GM06990 (cell line): ENCODE results near the gene A1BG.

ENCODE experiments used
- DNase-seq: peaks from one replicate; pipeline ENCODE4 v3.0.0-alpha.2; 2011; ENCODE audit not compliant: insufficient read length; ENCODE audit errors: extremely low read depth
- H3K27me3 ChIP-seq: replicated peaks from 2 replicates; pipeline ENCODE4 v1.6.0; 2011; ENCODE audit warnings: low read length; ENCODE audit not compliant: control insufficient read depth, insufficient read depth
- H3K36me3 ChIP-seq: 2 replicates; pipeline ENCODE4 v1.5.1; 2011; ENCODE audit warnings: low read length; ENCODE audit not compliant: control insufficient read depth, insufficient read depth
- H3K4me3 ChIP-seq: replicated peaks from 2 replicates; pipeline ENCODE4 v1.5.1; 2011; ENCODE audit warnings: low read depth, mild to moderate bottlenecking, control low read depth, low read length
- CTCF ChIP-seq: IDR thresholded peaks from 2 replicates; pipeline ENCODE4 v1.5.1; 2011; ENCODE audit warnings: low read length, control low read depth, mild to moderate bottlenecking, inconsistent platforms; ENCODE audit not compliant: insufficient read depth, poor library complexity, severe bottlenecking

Gene A1BG

DNA sequence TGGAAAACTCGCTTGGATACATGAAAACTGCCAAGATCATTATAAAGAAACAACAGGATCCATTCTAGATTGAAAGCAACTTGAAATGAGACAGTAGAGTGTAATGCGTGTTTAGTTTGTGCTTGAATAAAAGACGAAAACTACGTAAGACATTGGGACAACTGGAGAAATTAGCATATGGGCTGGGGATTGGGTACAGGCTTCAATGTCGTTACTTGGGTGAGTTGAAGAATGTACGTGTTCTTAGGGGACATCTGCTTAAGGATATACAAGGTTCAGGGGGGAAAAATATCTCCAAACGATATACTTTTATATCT lies 48.6 kb downstream of the A1BG start:
- TF ChIP-seq CTCF: no peak
- no peaks in the 10 kb centered on the region for H3K27me3 ChIP-seq
- DNase-seq: no peak
- H3K4me3 ChIP-seq: peak overlapping the region; percentile 41
- H3K36me3 ChIP-seq: peaks cover 14% of the 10 kb centered on the region

- no peaks in the 10 kb centered on the region for H3K27me3 ChIP-seq
- no peak for DNase-seq
- TF ChIP-seq CTCF: no peak
- H3K36me3 ChIP-seq: peaks cover 14% of the 10 kb centered on the region
- no peak overlapping the region for H3K4me3 ChIP-seq
These were observed 49.0 kb downstream of the A1BG start for GRCh38 chr19:58304255-58304654.

- Histone ChIP-seq H3K27me3 (no peaks in the 10 kb centered on the region), H3K4me3 (no peak overlapping the region), H3K36me3 (peaks cover 4% of the 10 kb centered on the region)
- DNase-seq: no peak
- no peak for TF ChIP-seq CTCF
These were observed 52.7 kb downstream of the A1BG start for GRCh38 chr19:58300620-58301019.

- H3K36me3 ChIP-seq: peaks cover 27% of the 10 kb centered on the region
- DNase-seq: no peak
- H3K27me3 ChIP-seq: no peaks in the 10 kb centered on the region
- no peak for TF ChIP-seq CTCF
- no peak overlapping the region for H3K4me3 ChIP-seq
These were observed 57.2 kb downstream of the A1BG start for GRCh38 chr19:58296104-58296503.
